GM23338 (cell line): ENCODE data around the gene CACNA1A. TPM values are rescaled to one million over a fixed set of nuclear protein-coding genes. Genes with fewer than 3 reads are reported as not detected.

Experiments used
- ATAC-seq: fragments of 200-7000 bp; cut with Tn5 transposase; 3 replicates; pipeline ENCODE4 v1.9.1; 2020
- DNase-seq: peaks from one replicate; pipeline ENCODE4 v3.0.0-alpha.2; 2015; ENCODE audit warnings: low spot score
- H2AFZ ChIP-seq: fragments of 200-600 bp; sonication (generic); 2 replicates; pipeline ENCODE4 v1.8.0; 2016; ENCODE audit warnings: antibody characterized with exemption, mild to moderate bottlenecking, moderate library complexity
- H3F3A ChIP-seq: fragments of 200-600 bp; sonication (generic); replicated peaks from 2 replicates; pipeline ENCODE4 v1.8.0; 2017; ENCODE audit warnings: antibody characterized with exemption, mixed run types, low read depth
- H3K27ac ChIP-seq: fragments of 200-600 bp; sonication (generic); 2 replicates; pipeline ENCODE4 v1.6.1; 2016; ENCODE audit warnings: low read depth
- H3K27me3 ChIP-seq: fragments of 200-600 bp; sonication (generic); 2 replicates; pipeline ENCODE4 v1.8.0; 2016; ENCODE audit warnings: mild to moderate bottlenecking, mixed run types, moderate library complexity; ENCODE audit not compliant: insufficient read depth
- H3K36me3 ChIP-seq: fragments of 200-600 bp; sonication (generic); 2 replicates; pipeline ENCODE4 v1.8.0; 2016; ENCODE audit warnings: mild to moderate bottlenecking; ENCODE audit not compliant: insufficient read depth
- H3K4me1 ChIP-seq: fragments of 200-600 bp; sonication (generic); 2 replicates; pipeline ENCODE4 v1.8.0; 2016; ENCODE audit warnings: mild to moderate bottlenecking, moderate library complexity; ENCODE audit not compliant: insufficient read depth
- H3K4me2 ChIP-seq: fragments of 200-600 bp; sonication (generic); 2 replicates; pipeline ENCODE4 v1.7.1; 2017; ENCODE audit warnings: mixed run types
- H3K4me3 ChIP-seq: fragments of 200-600 bp; sonication (generic); 2 replicates; pipeline ENCODE4 v1.6.1; 2016; ENCODE audit warnings: mixed run types
- H3K79me2 ChIP-seq: fragments of 200-600 bp; sonication (generic); replicated peaks from 2 replicates; pipeline ENCODE4 v1.8.0; 2017; ENCODE audit warnings: mild to moderate bottlenecking; ENCODE audit not compliant: insufficient read depth
- H3K9me2 ChIP-seq: fragments of 200-600 bp; sonication (generic); 2 replicates; pipeline ENCODE4 v1.8.0; 2017; ENCODE audit not compliant: insufficient read depth
- H4K20me1 ChIP-seq: fragments of 200-600 bp; sonication (generic); replicated peaks from 2 replicates; pipeline ENCODE4 v1.8.0; 2017; ENCODE audit warnings: mild to moderate bottlenecking; ENCODE audit not compliant: insufficient read depth
- H3K27ac Mint-ChIP-seq: 2 replicates; pipeline ENCODE4 v1.8.0; 2020; ENCODE audit warnings: inconsistent platforms, mild to moderate bottlenecking, moderate library complexity, mixed read lengths
- H3K27me3 Mint-ChIP-seq: 3 replicates; pipeline ENCODE4 v1.8.0; 2022; ENCODE audit warnings: low read depth, mild to moderate bottlenecking, moderate library complexity, mixed read lengths, inconsistent platforms; ENCODE audit not compliant: insufficient read depth, poor library complexity
- H3K36me3 Mint-ChIP-seq: 3 replicates; pipeline ENCODE4 v1.8.0; 2021; ENCODE audit warnings: low read depth, mild to moderate bottlenecking, inconsistent platforms, moderate library complexity, mixed read lengths
- H3K4me1 Mint-ChIP-seq: 3 replicates; pipeline ENCODE4 v1.8.0; 2020; ENCODE audit warnings: mild to moderate bottlenecking, inconsistent platforms, mixed read lengths
- H3K4me3 Mint-ChIP-seq: 3 replicates; pipeline ENCODE4 v1.8.0; 2021; ENCODE audit warnings: moderate library complexity, mild to moderate bottlenecking, inconsistent platforms, mixed read lengths
- H3K9me3 Mint-ChIP-seq: 3 replicates; pipeline ENCODE4 v1.8.0; 2020; ENCODE audit warnings: moderate library complexity, mild to moderate bottlenecking, inconsistent platforms, mixed read lengths
- EZH2 ChIP-seq: fragments of 200-600 bp; sonication (generic); IDR thresholded peaks from one replicate; pipeline ENCODE4 v1.8.0; 2017; ENCODE audit warnings: antibody characterized with exemption, mild to moderate bottlenecking, low read depth; ENCODE audit not compliant: unreplicated experiment
- EZH2phosphoT487 ChIP-seq: fragments of 200-600 bp; sonication (generic); IDR thresholded peaks from one replicate; pipeline ENCODE4 v1.8.1; 2018; ENCODE audit warnings: antibody characterized with exemption; ENCODE audit not compliant: unreplicated experiment
- JUNB ChIP-seq: IDR thresholded peaks from one replicate; pipeline ENCODE4 v1.6.1; 2016; ENCODE audit warnings: antibody characterized with exemption; ENCODE audit not compliant: unreplicated experiment
- NANOG ChIP-seq: IDR thresholded peaks from 2 replicates; pipeline ENCODE4 v1.6.1; 2016; ENCODE audit warnings: antibody characterized with exemption, borderline replicate concordance
- POLR2AphosphoS5 ChIP-seq: IDR thresholded peaks from 2 replicates; pipeline ENCODE4 v1.6.1; 2016; ENCODE audit warnings: antibody characterized with exemption, low read depth
- REST ChIP-seq: IDR thresholded peaks from one replicate; pipeline ENCODE4 v1.6.1; 2018; ENCODE audit warnings: antibody characterized with exemption; ENCODE audit not compliant: unreplicated experiment
- STAT1 ChIP-seq: IDR thresholded peaks from one replicate; pipeline ENCODE4 v1.6.1; 2016; ENCODE audit warnings: antibody characterized with exemption; ENCODE audit not compliant: unreplicated experiment
- ZNF114 ChIP-seq: fragments of 250-450 bp; sonication (Bioruptor Pico); IDR thresholded peaks from 2 replicates; pipeline ENCODE4 v1.5.0; 2020; ENCODE audit warnings: mild to moderate bottlenecking, moderate library complexity
- ZNF462 ChIP-seq: fragments of 250-450 bp; sonication (Bioruptor Pico); IDR thresholded peaks from 2 replicates; pipeline ENCODE4 v1.5.0; 2020; ENCODE audit warnings: mild to moderate bottlenecking, moderate library complexity
- polyA plus RNA-seq: library from polyadenylated mRNA; unstranded; fragments of >200 nt; fragmentation: Nextera tagmentation; extraction: Ambion mirVana; gene quantifications from 2 replicates; pipeline ENCODE4 v1.2.1, GENCODE V29; 2016
- total RNA-seq: library from RNA; depleted of rRNA; stranded (reverse); fragments of >200 nt; shearing (Covaris generic); gene quantifications from 2 replicates; pipeline ENCODE4 v1.2.3, GENCODE V29; 2014
- TF ChIP-seq, protein P1 (sequence below): IDR thresholded peaks from 2 replicates; pipeline ENCODE4 v1.6.1; 2016; ENCODE audit warnings: antibody characterized with exemption
- TF ChIP-seq, protein P2 (sequence below), 2 experiments: fragments of 200-600 bp in 1 of 2; sonication (generic) in 1 of 2; conservative IDR thresholded peaks; 2 replicates each; pipeline versions ENCODE4 v1.5.1 to v1.6.1; 2016 to 2017; ENCODE audit warnings: antibody characterized with exemption in 2 of 2, low read depth in 2 of 2, mild to moderate bottlenecking in 2 of 2, moderate library complexity in 1 of 2

The CACNA1A gene
- total and polyA plus RNA-seq, 2 experiments from 2014 or later: 7.4 to 20.3 TPM

DNA sequence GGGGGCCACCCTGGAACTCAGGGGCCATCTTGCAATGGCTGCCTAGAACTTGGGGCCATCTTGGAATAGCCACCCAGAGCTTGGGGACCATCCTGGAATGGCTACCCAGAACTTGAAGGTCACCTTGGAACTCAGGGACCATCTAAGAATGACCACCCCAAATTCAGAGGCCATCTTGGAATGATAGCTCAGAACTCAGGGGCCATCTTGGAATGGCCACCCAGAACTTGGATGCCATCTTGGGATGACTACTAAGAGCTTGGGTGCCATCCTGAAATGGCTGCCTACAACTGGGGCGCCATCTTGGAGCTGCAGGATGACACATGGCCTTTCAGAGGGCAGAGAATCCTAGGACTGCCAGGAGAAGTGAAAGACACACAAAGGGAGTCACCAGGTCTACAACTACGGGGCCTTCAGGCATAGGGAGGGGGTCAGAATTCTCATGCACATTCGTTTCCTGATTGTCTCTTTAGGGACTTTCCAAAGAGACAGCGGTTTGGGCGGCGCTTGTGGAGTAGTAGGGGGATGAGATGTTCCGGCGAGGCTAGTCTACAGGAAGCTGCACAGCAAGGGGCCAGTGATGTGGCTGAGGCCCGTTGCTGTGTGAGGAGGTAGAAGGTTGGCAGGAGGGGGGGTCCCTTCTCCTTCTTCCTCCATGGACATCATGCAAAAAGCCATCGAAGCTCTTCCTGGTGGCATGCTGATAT is 231.1 kb downstream of the CACNA1A start:
- TF ChIP-seq EZH2 (no peak), ZNF462 (CRISPR knock-in tag) (no peak), REST (no peak), POLR2AphosphoS5 (no peak), STAT1 (no peak), NANOG (no peak), EZH2phosphoT487 (no peak), JUNB (no peak), ZNF114 (CRISPR knock-in tag) (no peak)
- TF ChIP-seq, protein P1, sequence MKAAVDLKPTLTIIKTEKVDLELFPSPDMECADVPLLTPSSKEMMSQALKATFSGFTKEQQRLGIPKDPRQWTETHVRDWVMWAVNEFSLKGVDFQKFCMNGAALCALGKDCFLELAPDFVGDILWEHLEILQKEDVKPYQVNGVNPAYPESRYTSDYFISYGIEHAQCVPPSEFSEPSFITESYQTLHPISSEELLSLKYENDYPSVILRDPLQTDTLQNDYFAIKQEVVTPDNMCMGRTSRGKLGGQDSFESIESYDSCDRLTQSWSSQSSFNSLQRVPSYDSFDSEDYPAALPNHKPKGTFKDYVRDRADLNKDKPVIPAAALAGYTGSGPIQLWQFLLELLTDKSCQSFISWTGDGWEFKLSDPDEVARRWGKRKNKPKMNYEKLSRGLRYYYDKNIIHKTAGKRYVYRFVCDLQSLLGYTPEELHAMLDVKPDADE: no peak
- TF ChIP-seq, protein P2, sequence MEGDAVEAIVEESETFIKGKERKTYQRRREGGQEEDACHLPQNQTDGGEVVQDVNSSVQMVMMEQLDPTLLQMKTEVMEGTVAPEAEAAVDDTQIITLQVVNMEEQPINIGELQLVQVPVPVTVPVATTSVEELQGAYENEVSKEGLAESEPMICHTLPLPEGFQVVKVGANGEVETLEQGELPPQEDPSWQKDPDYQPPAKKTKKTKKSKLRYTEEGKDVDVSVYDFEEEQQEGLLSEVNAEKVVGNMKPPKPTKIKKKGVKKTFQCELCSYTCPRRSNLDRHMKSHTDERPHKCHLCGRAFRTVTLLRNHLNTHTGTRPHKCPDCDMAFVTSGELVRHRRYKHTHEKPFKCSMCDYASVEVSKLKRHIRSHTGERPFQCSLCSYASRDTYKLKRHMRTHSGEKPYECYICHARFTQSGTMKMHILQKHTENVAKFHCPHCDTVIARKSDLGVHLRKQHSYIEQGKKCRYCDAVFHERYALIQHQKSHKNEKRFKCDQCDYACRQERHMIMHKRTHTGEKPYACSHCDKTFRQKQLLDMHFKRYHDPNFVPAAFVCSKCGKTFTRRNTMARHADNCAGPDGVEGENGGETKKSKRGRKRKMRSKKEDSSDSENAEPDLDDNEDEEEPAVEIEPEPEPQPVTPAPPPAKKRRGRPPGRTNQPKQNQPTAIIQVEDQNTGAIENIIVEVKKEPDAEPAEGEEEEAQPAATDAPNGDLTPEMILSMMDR (conservative IDR thresholded peaks at IDR 0.05; ENCODE audit: low read depth in 2 of 2): no peak
- Histone ChIP-seq H3K4me2 (no peak overlapping the region), H3K27ac (no peak overlapping the region), H3K4me1 (no peaks in the 10 kb centered on the region), H3K27me3 (no peaks in the 10 kb centered on the region), H4K20me1 (peaks cover 8% of the 10 kb centered on the region; the same call in 1 of the 2 replicates), H3K4me3 (no peak overlapping the region), H3F3A (no peaks in the 10 kb centered on the region), H3K36me3 (peaks cover 5% of the 10 kb centered on the region; the same call in 1 of the 2 replicates), H3K79me2 (no peaks in the 10 kb centered on the region), H3K9me2 (peaks cover 9% of the 10 kb centered on the region; the same call in 1 of the 2 replicates), H2AFZ (no peak overlapping the region)
- peaks cover 3% of the 10 kb centered on the region for H3K27me3 Mint-ChIP-seq
- no peak overlapping the region for H3K4me3 Mint-ChIP-seq
- H3K27ac Mint-ChIP-seq: no peak overlapping the region
- ATAC-seq (no peak), DNase-seq (no peak)
- H3K36me3 Mint-ChIP-seq: peaks cover 57% of the 10 kb centered on the region
- peaks cover 35% of the 10 kb centered on the region for H3K9me3 Mint-ChIP-seq
- H3K4me1 Mint-ChIP-seq: no peaks in the 10 kb centered on the region
